Measurements from ENCODE around the gene ARHGEF38.
A peak's percentile ranks its signal among the peaks of the same experiment; 100 is the strongest.
"Not testable (repeated sequence)": the region's sequence is repeated elsewhere in the genome, so short reads cannot be mapped to it uniquely, and the experiment has no call there.

The ARHGEF38 gene

DNA sequence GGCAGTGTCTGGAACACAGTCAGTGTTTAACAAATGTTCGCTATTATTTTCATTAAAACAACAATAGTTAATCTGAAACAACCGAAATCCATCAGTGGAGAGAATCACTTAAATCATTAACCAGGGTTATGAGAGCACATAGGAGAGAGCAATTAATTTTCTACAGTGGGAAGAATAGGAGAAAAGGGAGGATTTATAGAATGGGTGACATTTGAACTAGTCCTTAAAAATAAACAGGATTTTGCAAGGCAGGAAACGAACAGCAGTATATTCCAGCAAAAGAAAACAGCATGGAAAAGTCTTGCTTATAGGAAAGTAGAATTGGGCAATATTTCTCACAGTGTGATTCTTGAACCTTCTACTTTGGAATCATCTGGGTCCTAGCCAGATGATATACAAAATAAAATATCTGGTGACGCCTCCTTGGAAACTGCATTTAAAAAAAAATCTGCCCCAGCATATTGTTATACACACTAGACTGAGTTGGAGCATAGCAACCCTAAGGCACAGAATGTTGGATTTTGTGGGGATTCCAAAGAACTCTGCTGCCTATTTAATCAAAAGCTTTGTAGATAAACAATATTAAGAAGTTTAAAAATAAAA is 100.0 kb downstream of the ARHGEF38 start:
- DNase-seq: no peak

DNA sequence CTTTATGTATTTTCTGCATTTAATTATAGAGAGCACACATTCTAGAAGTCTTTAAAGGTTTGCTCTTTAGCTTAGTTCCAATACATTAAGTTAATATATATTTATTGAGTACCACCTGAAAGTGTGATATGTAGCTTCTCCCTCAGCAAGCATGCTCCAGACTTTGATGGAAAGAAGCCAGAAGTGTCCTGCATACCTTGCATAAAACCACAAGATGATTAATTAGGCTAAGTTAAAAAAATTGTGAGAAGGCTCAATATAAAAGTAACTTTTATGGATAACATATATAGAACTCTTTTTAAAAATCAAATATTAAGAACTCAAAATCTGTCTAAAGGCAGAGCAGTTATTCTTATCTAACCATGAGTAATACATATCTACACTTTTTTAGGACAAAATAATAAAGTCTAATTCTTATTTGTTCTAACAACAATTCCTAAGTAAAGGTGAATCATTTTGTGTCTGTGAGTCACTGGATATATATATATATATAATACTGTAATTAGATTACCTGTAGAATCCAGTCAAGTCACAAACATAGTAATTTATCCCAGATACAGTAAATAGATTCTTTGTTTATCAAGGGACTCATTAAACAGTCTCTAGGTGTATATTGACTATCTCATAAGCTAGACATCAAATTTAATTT is 104.8 kb downstream of the ARHGEF38 start:
- no peak for DNase-seq

DNA sequence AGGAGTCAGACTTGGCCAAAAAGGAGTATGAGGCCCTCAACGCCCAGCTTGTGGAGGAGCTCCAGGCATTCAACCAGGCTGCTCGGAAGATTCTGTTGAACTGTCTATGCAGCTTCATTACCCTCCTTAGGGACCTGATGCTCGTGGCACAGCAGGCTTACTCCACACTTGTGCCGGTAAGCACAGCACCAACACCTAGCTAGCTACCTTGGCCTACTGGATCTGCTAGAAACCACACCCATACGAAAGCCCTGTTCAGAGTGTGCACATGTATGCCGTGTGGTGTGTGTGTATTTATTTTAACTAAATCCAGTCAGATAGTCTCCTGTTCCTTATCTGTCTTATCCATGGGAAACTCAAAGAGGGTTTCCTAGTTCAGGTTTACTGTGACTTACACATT is 106.8 kb downstream of the ARHGEF38 start:
- no peak for DNase-seq

DNA sequence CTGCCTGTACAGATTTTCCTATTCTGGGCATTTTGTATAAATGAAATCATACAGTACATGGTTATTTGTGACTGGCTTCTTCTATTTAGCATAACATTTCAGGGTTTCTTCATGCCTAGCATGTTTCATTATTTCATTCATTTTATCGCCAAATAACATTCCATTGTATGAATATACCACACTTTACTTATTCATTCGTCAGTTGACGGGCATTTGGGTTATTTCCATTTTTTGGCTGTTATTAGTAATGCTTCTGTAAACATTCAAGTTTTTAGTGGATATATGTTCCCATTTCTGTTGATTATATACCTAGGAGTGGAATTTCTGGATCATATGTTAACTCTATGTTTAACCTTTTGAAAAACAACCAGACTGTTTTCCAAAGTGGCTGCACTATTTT is 108.6 kb downstream of the ARHGEF38 start:
- DNase-seq: no peak

DNA sequence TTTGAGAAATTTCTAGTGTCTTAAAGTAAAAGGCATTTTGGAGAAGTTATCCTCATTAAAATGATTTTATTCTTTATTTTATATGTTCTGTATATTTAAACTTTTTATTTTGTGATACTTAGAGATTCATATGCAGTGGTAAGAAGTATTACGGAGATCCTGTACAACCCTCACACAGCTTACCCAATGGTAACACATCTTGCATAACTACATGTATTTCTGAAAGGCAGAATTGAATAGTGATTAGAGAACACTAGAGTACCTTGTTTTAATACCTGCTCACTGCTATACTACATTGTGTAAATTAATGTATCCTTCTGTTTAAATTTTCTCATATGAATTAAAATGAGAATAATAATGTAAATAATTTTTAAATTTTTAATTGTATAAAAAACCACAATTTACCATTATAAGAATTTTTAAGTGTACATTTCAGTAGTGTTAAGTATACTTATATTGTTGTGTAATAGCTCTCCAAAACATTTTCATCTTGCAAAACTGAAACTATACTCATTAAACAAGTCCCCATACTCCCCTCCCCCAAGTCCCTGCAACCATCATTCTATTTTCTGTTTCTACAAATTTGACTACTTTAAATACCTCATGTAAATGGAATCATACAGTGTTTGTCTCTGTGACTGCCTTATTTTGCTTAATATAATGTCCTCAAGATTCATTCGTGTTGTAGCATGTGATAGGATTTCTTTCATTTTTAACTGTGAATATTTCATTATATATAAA is 110.7 kb downstream of the ARHGEF38 start:
- no peak for DNase-seq

DNA sequence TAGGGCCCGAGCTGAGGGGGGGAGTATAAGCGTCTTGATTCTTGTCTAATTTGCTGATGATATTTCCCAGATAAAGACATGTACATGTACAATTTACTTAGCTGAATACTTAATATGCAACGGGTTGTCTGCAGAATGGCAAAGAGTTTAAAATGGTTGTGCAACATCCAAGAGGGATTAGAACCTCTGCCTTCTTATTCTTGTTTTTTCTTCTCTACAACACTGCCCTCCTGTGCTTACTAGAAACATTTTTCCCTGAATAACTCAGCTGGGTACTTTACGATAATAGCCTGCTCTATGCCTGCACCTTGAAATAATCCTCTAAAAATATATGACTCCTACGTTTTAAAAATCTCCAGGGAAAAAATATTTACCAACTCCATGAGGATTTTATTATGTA is 114.3 kb downstream of the ARHGEF38 start:
- no peak for DNase-seq

DNA sequence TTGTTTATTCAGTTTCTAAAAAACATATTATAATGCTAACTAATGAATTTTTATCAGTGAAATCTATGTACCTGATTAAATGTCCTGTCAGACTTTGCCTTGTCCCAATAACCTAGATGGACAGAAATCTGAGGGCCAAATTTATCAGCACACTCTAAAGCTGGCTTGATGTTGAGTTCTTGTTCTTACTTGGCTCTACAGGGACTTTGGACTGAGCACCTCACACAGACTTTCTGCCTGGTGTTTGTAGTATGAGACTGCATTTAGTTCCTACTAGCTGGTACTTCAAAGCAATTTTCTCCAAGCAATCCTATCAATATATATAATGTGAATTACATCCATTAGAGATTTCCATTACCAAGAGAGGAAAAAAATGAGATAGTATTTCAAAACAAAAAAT is 118.3 kb downstream of the ARHGEF38 start:
- DNase-seq: no peak

DNA sequence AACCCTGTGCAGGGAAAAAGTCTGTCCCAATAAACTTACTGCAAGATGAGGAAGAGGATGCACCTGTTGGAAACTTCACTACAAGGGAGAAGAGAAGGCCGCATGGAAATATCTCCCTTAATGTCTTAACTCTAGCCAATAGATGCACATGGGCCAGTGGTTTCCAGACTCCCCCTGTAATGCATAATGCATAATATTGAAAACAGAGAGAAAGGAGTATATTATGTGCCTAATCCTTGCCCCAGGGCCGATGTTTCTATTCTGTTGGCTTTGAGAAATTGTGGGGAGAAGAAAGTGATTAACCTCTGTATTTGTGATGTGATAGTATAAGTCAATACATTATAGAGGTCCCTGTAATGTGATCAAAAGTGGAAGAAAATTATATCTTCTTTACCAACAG is 118.9 kb downstream of the ARHGEF38 start:
- DNase-seq: no peak

DNA sequence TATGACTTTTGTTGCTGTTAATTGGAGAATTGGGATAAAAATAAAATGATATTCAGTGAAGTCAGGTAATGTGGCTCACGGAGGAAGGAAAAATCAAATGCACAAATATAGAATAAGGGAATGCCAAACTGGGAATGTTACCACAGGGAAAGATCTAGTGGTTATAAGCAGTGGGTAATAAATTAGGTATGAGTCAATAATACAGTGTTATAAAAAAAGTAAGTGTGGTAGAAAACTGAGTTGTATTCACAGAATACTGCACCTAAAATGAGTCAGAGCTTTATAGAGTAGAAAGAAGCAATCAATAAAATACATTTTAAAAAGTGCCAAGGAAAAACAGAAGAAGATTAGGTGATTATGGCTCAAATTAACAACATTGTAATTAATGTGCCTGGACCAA is 121.6 kb downstream of the ARHGEF38 start:
- no peak for DNase-seq

DNA sequence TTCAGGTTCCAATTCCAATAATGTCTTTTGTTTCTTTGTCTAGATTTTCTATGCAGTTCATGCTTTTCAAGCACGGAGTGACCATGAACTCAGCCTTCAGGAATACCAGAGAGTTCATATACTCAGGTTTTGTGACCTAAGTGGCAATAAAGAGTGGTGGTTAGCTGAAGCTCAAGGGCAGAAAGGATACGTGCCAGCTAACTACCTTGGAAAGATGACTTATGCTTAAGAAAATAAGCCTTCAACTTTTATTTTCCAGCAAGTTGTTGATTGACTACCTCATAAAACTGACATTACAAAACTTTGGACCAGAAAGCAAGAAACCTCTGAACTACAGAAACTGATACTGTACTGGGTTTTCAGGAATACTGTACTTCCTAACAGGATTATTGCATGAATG is 125.3 kb downstream of the ARHGEF38 start:
- DNase-seq: no peak

DNA sequence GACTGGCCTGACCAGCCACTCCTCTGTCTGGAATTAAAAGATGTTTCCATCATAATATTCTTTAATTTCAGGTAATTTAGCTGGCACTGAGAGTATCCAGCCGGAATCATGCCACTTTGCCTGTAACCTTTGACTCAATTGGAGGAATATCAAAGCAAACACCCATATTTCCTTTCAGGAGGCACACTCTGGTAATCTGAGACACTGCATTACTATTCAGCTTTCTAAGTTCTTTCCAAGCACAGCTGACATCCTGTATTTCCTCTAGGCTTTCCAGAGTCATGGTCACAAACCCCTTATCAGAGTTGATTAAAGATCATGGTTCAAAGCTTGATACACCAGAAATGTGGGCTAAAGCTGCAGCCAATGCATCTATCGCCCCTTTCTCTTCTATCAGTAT is 126.8 kb downstream of the ARHGEF38 start:
- no peak for DNase-seq

DNA sequence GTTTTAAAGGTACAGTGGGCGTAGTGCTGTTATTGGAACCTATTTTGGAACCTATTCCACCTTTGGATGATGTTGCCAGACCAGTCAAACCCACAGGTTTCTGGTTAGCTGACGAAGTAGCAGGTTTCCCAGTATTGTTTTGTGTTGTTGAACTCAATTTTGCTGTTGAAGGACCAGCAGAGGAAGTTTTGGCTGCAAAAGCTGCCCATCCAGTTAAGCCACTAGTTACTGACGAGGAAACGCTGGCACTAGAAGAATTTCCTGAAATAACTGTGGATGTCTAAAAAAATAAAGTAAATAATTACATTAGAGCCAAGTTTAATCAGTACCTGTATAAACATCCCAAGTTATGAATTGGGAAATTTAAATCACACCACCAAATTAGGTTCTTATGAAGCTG is 130.6 kb downstream of the ARHGEF38 start:
- no peak for DNase-seq

DNA sequence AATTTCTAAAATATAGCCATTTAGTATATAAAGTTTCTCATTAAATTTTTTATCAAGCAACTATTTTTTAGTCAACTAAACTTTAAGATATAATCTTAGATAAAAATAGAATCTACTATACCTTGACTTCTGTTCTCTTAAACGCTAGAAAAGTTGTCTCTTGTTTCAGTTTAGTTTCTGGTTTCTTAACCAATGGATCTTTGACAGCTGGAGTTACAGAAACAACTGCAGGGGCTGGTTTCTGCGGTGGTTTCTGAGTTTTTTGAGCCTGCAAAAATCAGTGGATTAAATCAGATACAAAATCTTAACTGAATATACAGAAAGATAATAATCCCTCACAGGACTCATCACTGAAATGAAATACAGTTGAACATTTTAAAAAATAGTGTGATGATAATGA is 134.2 kb downstream of the ARHGEF38 start:
- no peak for DNase-seq

DNA sequence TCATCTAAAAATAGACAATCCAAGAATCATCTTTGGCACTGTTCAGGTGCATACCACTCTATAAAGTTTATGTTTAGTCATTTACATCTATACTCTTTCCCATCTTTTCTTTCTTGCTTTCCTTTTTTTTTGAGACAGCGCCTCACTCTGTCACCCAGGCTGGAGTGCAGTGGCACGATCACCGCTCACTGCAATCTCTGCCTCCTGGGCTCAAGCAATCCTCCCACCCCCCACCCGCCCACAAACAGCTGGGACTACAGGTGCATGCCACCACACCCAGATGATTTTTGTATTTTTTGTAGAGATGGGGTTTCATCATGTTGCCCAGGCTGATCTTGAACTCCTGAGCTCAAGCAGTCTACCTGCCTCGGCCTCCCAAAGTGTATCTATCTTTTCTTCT is 142.4 kb downstream of the ARHGEF38 start:
- not testable (repeated sequence) for DNase-seq

DNA sequence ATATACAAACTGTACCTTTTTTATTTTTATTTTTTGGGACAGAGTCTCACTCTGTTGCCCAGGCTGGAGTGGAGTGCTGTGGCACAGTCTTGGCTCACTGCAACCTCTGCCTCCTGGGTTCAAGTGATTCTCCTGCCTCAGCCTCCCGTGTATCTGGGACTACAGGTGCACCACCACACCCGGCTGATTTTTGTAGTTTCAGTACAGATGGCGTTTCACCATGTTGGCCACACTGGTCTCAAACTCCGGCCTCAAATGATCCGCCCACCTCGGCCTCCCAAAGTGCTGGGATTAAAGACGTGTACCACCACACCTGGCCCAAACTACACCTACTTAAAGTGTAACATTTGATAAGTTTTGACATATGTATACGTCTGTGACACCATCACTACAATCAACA is 143.4 kb downstream of the ARHGEF38 start:
- DNase-seq: not testable (repeated sequence)

DNA sequence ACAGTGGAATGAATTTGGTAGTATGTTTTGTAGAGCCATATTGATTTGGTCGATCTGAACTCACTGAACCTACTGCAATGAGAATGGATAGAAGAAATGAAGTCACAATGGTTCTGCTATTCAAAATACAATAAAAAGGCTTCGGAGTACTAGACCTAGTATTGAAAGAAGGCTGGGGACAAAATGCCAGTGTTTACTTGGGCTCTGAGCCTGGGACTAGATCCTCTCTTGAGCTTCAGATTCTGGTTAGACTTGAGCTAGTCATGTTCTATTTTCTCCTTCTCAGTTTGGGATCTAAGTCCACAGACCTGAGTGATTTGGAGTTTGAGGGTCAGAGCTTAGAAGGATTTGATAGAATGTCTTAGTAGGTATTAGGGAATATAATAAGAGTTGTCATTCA is 146.2 kb downstream of the ARHGEF38 start:
- no peak for DNase-seq

DNA sequence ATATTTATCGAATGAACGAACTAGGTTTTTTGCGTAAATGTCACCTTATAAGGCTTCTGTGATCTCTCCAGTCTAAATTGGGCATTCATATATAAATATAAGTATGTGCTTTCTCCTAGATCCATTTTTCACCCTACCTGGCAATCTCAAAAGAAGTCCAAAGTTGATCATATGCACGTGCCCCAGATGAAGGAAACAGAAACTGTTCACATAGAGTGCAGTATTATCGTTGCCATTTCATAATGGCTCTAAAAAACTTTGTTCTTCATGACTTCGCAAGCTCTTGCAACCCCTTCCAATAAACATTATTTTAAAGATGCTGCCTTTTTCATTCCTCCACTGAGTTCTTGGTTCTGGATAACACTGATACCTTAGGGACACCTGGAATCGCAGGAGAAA is 155.4 kb downstream of the ARHGEF38 start:
- DNase-seq: no peak

DNA sequence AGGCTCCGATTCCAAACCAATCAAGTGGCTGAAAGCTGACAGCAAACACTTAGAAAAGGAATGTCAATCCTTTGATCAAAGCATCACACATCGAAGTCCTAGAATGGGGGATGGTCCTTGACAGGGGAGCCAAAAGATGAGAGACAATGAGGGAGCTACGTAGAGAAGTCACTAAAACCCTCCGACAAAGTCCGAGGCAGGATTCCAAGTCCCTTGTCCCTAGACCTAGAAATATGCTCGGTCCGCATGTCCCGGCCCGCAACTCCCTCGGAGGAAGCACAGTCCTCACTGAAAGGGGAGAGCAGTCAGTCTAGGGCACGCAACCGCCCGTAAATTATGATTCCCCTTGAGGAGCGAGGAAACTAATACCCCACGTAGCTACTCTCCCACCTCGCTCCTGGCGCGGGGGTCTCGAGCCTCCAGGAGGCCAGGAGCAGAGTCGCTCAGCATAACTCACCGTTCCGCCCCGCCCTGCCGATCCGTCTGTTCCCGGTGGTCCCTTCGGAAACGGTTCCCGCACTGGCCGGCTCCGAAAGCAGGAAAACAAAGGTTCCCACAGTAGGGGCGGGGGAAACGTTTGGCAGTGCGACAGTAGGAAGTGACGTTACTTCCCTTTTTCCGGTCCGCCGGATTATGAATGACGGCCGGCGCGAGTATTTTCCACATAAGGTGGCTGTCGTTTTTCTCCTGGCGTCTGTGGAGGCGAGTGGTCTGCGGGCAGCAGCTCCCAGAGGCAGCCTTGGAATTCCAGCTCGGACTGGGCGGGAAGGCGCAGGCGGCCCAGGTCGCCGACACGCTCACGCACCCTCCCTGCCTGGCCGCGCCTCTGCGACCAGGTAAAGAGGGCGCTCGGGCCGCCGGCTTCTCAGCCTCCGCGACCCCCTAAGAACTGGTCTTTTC is 156.0 kb downstream of the ARHGEF38 start, which contains the start of the genes GSTCD and INTS12:
TSS of gene GSTCD (plus strand) at position 604 of the 900 bp plus-strand sequence. CDS start 8,830 bp downstream, outside the sequence.
TSS of gene INTS12 (minus strand) at position 509 of the 900 bp plus-strand sequence. CDS start 8,684 bp downstream, outside the sequence.
- DNase-seq: peak; percentile 94

DNA sequence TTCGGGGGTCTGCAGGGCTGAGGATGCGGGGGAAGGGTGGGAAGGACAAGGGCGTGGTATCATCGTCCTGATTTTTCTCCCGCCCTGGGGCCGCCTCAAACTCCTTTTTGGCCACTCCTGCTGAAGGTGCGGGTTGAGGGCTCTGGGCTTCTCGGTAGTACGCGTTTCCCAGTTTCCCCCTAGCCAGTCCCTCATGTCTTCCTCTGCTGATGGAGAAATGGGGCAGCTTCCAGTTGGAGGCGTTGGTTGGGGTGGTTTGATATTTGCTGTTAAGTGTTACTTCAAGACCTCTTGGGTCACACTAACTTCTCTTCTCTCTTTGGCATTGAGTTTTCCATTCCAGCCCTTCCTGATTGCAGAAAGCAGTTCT is 156.6 kb downstream of the ARHGEF38 start:
- DNase-seq: peak; percentile 1

DNA sequence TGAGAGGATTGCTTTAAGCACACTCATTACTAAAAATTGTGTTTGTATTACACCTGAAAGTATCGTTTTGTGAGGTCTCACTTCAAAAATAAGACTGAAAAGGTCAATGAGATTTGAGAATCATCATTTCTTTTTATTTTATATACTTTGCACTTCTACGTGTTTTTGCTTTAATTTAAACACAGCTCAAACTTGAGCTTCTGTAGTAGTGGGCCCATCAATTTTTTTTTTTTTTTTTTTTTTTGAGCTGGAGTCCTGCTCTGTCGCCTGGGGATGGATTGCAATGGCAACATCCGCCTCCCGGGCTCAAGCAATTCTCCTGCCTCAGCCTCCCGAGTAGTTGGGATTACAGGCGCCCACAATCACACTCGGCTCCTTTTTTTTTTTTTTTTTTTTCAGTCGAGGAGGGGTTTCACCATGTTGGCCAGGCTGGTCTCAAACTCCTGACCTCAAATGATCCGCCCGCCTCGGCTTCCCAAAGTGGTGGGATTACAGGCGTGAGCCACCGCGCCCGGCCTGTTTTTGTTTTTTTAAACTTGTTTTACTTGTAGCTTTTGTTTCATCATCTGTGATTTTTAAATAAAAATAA is 157.7 kb downstream of the ARHGEF38 start:
- no peak for DNase-seq

DNA sequence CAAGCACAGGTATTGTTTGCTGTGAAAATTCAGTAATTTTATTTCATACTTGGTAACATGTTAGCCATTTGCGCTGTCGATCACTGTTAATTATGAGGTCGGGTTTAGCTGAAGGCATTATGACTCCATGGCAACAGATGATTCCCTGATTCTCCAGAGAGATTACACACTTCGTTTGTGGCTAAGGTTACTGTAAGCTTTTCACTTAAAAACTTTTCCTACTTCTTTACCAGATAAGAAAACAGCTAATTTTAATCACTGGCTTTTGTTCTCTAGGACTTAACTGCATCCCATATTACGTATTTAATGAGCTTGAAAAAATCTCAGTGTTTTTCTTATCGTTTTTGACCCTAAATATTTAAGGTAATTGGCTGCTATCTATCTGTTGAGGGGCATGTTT is 158.3 kb downstream of the ARHGEF38 start:
- no peak for DNase-seq

DNA sequence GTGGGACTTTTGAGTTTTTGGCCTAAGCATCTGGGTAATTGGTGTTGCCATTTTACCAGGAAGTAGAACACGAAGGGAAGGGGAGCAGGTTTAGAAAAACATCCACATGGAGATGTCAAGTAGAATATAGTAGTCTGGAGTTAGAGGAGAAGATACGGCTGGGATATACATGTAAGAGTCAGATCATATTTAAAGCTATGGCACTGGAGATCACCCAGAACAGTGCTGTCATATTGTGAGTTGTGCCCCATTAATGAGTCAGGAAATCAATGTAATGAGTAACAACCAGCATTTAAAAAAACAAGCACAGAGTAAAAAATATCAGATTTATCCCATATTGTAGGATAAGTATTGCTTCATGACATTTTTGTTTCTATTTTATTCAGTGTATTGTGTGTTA is 160.3 kb downstream of the ARHGEF38 start:
- DNase-seq: no peak
